ENCODE results near the gene DISP3.

GRCh38 chr1:11521582-11522399 lies 42.8 kb downstream of the DISP3 start:
- TF ChIP-seq CTCF (IDR thresholded peaks at IDR 0.05) (no peak), FOXJ3 (CRISPR knock-in tag; IDR thresholded peaks at IDR 0.05) (no peak), YY1 (IDR thresholded peaks at IDR 0.05; ENCODE audit: low read depth) (no peak), REST (IDR thresholded peaks at IDR 0.05; ENCODE audit: low read depth, low read length) (no peak), NFIC (IDR thresholded peaks at IDR 0.05; ENCODE audit: borderline replicate concordance) (no peak), SIN3A (IDR thresholded peaks at IDR 0.05; ENCODE audit: borderline replicate concordance, low read depth, low read length) (no peak), POLR2AphosphoS5 (IDR thresholded peaks at IDR 0.05; ENCODE audit: low read depth, low read length) (no peak), RFX5 (IDR thresholded peaks at IDR 0.05; ENCODE audit: low read length) (no peak), SMC3 (IDR thresholded peaks at IDR 0.05; ENCODE audit: low read depth, low read length) (no peak), USF2 (IDR thresholded peaks at IDR 0.05; ENCODE audit: borderline replicate concordance, low read depth, low read length) (no peak), EZH2phosphoT487 (IDR thresholded peaks at IDR 0.05; ENCODE audit: borderline replicate concordance, low read depth) (no peak)
